HG03439 (cell line): ENCODE results near the gene RAB11FIP3.
A peak's percentile ranks its signal among the peaks of the same experiment; 100 is the strongest.
"Not testable (repeated sequence)": the region's sequence is repeated elsewhere in the genome, so short reads cannot be mapped to it uniquely, and the experiment has no call there.

Source experiments
- ATAC-seq: cut with Tn5 transposase; IDR thresholded peaks from one replicate; pipeline ENCODE4 v1.9.1; 2021; ENCODE audit warnings: mild to moderate bottlenecking, moderate library complexity; ENCODE audit not compliant: unreplicated experiment

The RAB11FIP3 gene

GRCh38 chr16:425082-425718 lies at the start of gene RAB11FIP3:
TSS of gene RAB11FIP3 (plus strand) at chr16:425649. CDS start at chr16:426007, 358 bp downstream.
- peak; percentile 81 for ATAC-seq

GRCh38 chr16:375927-376816 lies 49.3 kb upstream of the RAB11FIP3 start:
- no peak for ATAC-seq

GRCh38 chr16:376817-377418 lies 48.5 kb upstream of the RAB11FIP3 start:
- no peak for ATAC-seq

GRCh38 chr16:377419-377951 lies 48.0 kb upstream of the RAB11FIP3 start:
- ATAC-seq: no peak

- not testable (repeated sequence) for ATAC-seq
Measured at GRCh38 chr16:378113-378820, 47.2 kb upstream of the RAB11FIP3 start.

- no peak for ATAC-seq
Measured at GRCh38 chr16:378821-379182, 46.6 kb upstream of the RAB11FIP3 start.

DNA sequence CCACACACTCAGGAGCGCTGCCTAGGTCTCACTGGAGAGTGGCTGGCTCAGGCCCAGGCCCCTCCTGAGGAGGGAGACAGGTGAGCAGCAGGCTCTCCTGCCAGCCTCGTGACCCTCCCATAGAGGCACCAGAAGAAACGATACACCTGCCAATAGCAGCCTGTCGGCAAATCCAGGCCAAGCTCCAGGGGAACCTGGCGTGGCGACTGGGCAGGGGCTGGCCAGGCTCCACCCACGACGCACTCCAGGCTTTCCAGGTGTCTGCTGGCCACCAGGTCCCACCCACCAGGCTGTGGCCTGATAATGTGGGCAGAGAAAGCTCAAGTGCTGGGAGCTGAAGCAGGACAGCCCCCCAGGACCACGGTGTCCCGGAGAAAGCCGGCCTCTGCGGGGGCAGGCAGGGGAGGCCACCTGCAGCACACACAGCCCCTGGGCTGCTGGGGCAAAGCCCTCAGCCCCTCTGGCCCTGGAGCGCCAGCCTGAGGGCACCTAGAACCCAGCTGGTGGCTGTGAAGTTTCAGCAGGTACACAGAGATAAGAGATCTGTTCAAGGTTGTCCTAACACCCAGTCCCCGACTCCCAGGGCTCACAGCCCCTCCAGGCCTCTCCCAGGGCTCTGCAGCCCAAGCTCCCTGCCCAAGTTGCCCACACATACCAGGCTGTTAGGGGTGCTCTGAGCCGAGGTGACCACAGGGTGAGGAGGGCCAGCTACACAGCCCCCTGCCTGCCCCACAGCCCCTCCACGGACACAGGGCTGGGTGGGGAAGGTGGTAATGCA lies 46.1 kb upstream of the RAB11FIP3 start:
- no peak for ATAC-seq

DNA sequence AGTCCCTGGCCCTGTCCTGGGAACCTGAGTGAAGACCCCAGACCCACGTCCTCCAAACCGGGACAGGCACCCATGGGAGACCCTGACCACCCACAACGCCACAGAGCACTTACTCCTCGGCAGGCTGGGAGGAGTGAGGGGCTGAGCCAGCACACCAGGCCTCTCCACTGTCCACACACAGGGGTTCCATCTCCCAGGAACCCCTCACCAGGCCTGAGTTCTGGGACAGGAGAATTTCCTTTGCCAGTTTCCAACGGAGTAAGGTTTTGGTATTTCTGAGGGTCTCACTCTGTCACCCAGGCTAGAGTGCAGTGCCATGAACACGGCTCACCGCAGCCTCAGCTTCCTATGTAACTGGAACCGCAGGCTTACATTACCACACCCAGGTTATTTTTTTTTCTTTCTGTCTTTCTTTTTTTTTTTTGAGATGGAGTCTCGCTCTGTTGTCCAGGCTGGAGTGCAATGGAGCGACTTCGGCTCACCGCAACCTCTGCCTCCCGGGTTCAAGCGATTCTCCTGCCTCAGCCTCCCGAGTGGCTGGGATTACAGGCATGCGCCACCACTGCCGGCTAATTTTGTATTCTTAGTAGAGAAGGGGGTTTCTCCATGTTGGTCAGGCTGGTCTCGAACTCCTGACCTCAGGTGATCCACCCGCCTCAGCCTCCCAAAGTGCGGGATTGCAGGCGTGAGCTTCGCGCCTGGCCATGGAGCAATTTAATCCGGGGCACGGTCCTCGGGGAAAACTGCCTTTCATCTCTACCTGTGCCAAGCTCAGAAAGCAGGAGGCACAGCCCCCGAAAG lies 45.3 kb upstream of the RAB11FIP3 start:
- ATAC-seq: no peak

DNA sequence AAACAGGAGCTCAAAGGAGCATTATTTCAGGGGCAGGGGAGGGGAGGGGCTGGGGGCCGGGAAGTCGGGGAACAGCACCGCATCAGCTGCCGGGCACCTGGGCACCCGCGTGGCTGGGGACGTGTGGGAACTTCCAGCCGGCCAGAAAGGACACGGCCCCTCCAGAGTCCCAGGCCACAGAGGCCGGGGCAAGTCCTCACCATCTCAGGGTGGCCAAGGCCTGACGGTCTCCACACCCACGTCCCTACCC lies 44.8 kb upstream of the RAB11FIP3 start:
- ATAC-seq: no peak

DNA sequence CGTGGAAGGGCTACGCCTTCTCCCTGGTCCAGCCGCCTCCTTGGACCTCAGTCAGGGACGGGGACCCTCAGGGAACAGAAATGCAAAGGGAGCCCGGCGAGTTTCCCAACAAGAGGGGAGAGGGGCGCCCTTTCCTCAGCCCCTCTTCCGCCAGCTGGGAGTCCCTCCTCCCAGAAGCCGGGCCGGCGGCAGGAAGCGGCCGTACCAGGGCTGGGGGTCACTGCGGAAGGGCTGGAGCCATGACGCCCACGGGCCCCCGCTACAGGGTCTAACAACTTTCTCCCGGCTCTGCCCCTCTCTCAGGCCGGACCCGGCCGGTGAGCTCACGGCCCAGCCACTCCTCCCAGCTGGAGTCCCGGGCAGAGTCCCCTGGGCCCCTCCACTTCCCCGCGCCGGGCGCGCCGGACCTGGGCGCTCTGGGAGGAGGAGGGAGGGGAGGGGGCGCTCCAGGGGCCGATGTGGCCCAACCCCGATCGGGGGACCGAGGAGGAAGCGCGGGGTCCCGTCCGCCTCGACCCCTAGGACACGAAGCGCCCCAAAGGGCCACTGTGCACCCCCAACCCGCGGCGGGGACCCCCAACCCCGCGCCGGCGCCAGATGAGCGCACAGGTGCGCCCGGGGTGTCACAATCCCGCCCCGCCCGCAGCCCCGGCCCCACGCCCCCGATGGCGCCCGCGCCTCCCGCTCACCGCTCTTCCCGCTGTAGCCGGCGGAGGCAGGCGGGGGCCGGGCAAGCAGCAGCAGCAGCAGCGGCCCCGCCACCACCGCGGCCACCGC lies 44.2 kb upstream of the RAB11FIP3 start:
- ATAC-seq: peak; percentile 35

- ATAC-seq: peak; percentile 57
Measured at GRCh38 chr16:381789-382717, 43.4 kb upstream of the RAB11FIP3 start, which contains the start of gene PGAP6. TSS of gene PGAP6 (minus strand) at chr16:381978. CDS start at chr16:381821, 157 bp downstream.

DNA sequence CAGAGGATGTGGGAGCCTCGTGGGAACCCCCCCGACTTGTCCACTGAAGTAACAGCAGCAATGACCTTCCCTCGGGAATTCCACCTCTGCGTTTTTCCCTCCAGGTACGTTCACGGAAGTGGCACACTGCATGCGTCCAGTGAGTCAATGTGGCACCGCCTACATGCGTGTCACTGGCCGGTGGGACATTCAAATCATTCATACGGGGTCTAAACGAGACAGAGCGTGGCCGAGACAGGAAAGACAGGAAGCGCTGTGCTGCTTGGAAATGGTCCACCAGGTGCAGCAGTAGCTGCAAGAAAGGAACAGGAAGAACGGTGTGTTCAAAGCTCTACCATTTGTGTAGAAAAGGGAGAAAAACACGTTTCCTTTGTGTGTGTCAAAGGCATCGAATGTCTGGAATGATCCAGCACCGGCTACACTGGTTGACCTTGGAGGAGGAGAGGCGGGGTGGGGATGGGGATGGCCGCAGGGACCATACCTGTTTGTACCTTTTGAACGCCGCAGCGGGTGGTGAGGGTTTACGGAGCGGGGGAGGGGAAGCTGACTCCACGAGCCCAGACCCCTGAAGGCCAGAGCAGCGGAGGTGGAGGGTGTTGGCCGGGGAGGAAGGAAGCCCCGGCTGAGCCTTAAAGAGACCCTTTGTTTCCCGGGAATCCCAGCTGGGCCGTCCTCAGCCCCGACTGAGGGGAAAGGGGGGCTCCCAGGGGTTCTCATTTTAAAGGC lies 42.0 kb upstream of the RAB11FIP3 start:
- ATAC-seq: no peak

DNA sequence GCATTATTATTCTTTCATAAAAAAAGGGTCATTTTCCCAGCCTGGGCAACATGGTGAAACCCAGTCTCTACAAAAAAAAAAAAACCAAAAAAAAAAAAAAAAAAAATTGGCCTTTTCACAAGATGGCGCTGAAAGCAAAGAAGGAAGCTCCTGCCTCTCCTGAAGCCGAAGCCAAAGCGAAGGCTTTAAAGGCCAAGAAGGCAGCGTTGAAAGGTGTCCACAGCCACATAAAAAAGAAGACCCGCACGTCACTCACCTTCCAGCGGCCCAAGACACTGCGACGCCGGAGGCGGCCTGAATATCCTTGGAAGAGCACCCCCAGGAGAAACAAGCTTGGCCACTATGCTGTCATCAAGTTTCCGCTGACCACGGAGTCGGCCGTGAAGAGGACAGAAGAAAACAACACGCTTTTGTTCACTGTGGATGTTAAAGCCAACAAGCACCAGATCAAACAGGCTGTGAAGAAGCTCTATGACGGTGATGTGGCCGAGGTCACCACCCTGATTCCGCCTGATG lies 38.8 kb upstream of the RAB11FIP3 start:
- ATAC-seq: no peak

- ATAC-seq: not testable (repeated sequence)
Measured at GRCh38 chr16:387761-388666, 37.4 kb upstream of the RAB11FIP3 start.

GRCh38 chr16:389352-389751 lies 36.1 kb upstream of the RAB11FIP3 start:
- no peak for ATAC-seq

GRCh38 chr16:391885-392335 lies 33.5 kb upstream of the RAB11FIP3 start:
- no peak for ATAC-seq
